HCT116 (cell line): Measurements from ENCODE around the gene BICD1. TPM values are rescaled to one million over a fixed set of nuclear protein-coding genes. Genes with fewer than 3 reads are reported as not detected.

ENCODE experiments used
- ATAC-seq: fragments of 200-7000 bp; cut with Tn5 transposase; 2 replicates; pipeline ENCODE4 v1.9.1; 2020; ENCODE audit warnings: mild to moderate bottlenecking, moderate library complexity
- BruUV-seq: library from RNA; stranded (reverse); fragments of 400-500 nt; replicated peaks from 2 replicates; lab custom pipeline; 2021; lab: Mats Ljungman, UMichigan
- CTCF ChIA-PET: fragments of 300-600 bp; sonication (Branson Sonifier 250); formaldehyde crosslinking; loops from one replicate; lab custom pipeline; 2021; ENCODE audit warnings: antibody characterized with exemption; lab: Charles Lee
- POLR2A ChIA-PET: fragments of 300-600, 350-600 bp; sonication (Branson Sonifier 250); formaldehyde crosslinking; loops from one replicate; lab custom pipeline; 2021; ENCODE audit warnings: antibody characterized with exemption; lab: Charles Lee
- RAD21 ChIA-PET, 2 experiments: fragments of 300-600 bp; sonication (Branson Sonifier 250); formaldehyde crosslinking; loops; one replicate each; lab custom pipeline; 2023; ENCODE audit warnings: low total read pairs in 2 of 2; ENCODE audit not compliant: uncharacterized antibody in 2 of 2, unreplicated experiment in 2 of 2, low non-redundant PET in 1 of 2; lab: Charles Lee
- DNase-seq: peaks from one replicate; pipeline ENCODE4 v3.0.0-alpha.2; 2010; ENCODE audit warnings: low read depth, low spot score
- H2AFZ ChIP-seq: fragments of 200-600 bp; shearing (Covaris generic), sonication (generic); 2 replicates; pipeline ENCODE4 v1.6.1; 2017; ENCODE audit warnings: low read depth, mixed run types, mixed read lengths, antibody characterized with exemption, low read length; ENCODE audit not compliant: poor library complexity, severe bottlenecking
- H3K27ac ChIP-seq: 2 replicates; pipeline ENCODE4 v1.5.1; 2012; ENCODE audit warnings: low read depth, low read length
- H3K27me3 ChIP-seq: fragments of 200-600 bp; sonication (generic); 2 replicates; pipeline ENCODE4 v1.6.1; 2016; ENCODE audit warnings: mixed run types, low read length, mixed read lengths; ENCODE audit not compliant: insufficient read depth
- H3K36me3 ChIP-seq, 2 experiments: fragments of 200-500 bp in 1 of 2; fragments of 200-600 bp in 1 of 2; sonication (Bioruptor generic) in 1 of 2; sonication (generic) in 1 of 2; 2 replicates each; pipeline versions ENCODE4 v1.5.1 to v1.6.1; 2014 to 2016; ENCODE audit warnings: low read length in 2 of 2, inconsistent platforms in 1 of 2, mixed read lengths in 1 of 2, mixed run types in 1 of 2; ENCODE audit not compliant: insufficient read depth in 2 of 2, control insufficient read depth in 1 of 2
- H3K4me1 ChIP-seq, 2 experiments: fragments of 200-600 bp in 1 of 2; sonication (generic) in 1 of 2; 2 replicates each; pipeline versions ENCODE4 v1.5.1 to v1.6.1; 2012 to 2017; ENCODE audit warnings: low read length in 2 of 2, inconsistent platforms in 1 of 2, mild to moderate bottlenecking in 1 of 2, mixed read lengths in 1 of 2, mixed run types in 1 of 2, moderate library complexity in 1 of 2; ENCODE audit not compliant: insufficient read depth in 2 of 2, control insufficient read depth in 1 of 2
- H3K4me2 ChIP-seq: fragments of 200-600 bp; sonication (generic); 2 replicates; pipeline ENCODE4 v1.6.1; 2017; ENCODE audit warnings: mixed run types, low read length, mixed read lengths
- H3K4me3 ChIP-seq, 2 experiments: fragments of 200-600 bp in 1 of 2; sonication (generic) in 1 of 2; replicated peaks in 1 of 2; 2 replicates each; pipeline ENCODE4 v1.5.1; 2011 to 2016; ENCODE audit warnings: low read length in 2 of 2, control low read depth in 1 of 2, low read depth in 1 of 2, mild to moderate bottlenecking in 1 of 2, mixed read lengths in 1 of 2, mixed run types in 1 of 2
- H3K79me2 ChIP-seq: fragments of 200-600 bp; sonication (generic); 2 replicates; pipeline ENCODE4 v1.6.1; 2017; ENCODE audit warnings: mild to moderate bottlenecking, mixed run types, low read length, moderate library complexity, mixed read lengths; ENCODE audit not compliant: insufficient read depth
- H3K9ac ChIP-seq: fragments of 200-600 bp; sonication (generic); 2 replicates; pipeline ENCODE4 v1.6.1; 2016; ENCODE audit warnings: low read length, mixed read lengths
- H3K9me2 ChIP-seq: fragments of 200-600 bp; sonication (generic), shearing (Covaris generic); 2 replicates; pipeline ENCODE4 v1.6.1; 2017; ENCODE audit warnings: mixed run types, mild to moderate bottlenecking, moderate library complexity; ENCODE audit not compliant: insufficient read depth
- H3K9me3 ChIP-seq, 2 experiments: fragments of 200-500 bp in 1 of 2; fragments of 200-600 bp in 1 of 2; sonication (Bioruptor generic) in 1 of 2; sonication (generic) in 1 of 2; 2 replicates each; pipeline ENCODE4 v1.6.1; 2014 to 2017; ENCODE audit warnings: low read length in 2 of 2, mixed read lengths in 2 of 2, inconsistent platforms in 1 of 2, low read depth in 1 of 2, mild to moderate bottlenecking in 1 of 2, mixed run types in 1 of 2, moderate library complexity in 1 of 2; ENCODE audit not compliant: control insufficient read depth in 1 of 2, insufficient read depth in 1 of 2
- H4K20me1 ChIP-seq: fragments of 200-600 bp; sonication (generic), shearing (Covaris generic); 2 replicates; pipeline ENCODE4 v1.6.1; 2017; ENCODE audit warnings: mixed run types, mild to moderate bottlenecking, moderate library complexity; ENCODE audit not compliant: insufficient read depth
- ATF3 ChIP-seq: IDR thresholded peaks from 2 replicates; pipeline ENCODE4 v1.6.1; 2012
- CBX3 ChIP-seq: IDR thresholded peaks from 2 replicates; pipeline ENCODE4 v1.6.1; 2012; ENCODE audit warnings: low read depth
- CEBPB ChIP-seq: IDR thresholded peaks from 2 replicates; pipeline ENCODE4 v1.6.1; 2012; ENCODE audit warnings: low read depth
- CTCF ChIP-seq, 3 experiments: fragments of 200-600 bp in 1 of 3; sonication (generic) in 1 of 3; IDR thresholded peaks in 2 of 3; conservative IDR thresholded peaks in 1 of 3; 2 replicates each; pipeline ENCODE4 v1.5.1; 2012 to 2017; ENCODE audit warnings: low read depth in 2 of 3, low read length in 2 of 3, antibody characterized with exemption in 1 of 3, borderline replicate concordance in 1 of 3, control low read depth in 1 of 3, mild to moderate bottlenecking in 1 of 3, mixed read lengths in 1 of 3, mixed run types in 1 of 3, moderate library complexity in 1 of 3; ENCODE audit not compliant: insufficient read depth in 1 of 3
- EGR1 ChIP-seq: IDR thresholded peaks from 2 replicates; pipeline ENCODE4 v1.6.1; 2012; ENCODE audit warnings: low read depth
- ELF1 ChIP-seq: IDR thresholded peaks from 2 replicates; pipeline ENCODE4 v1.6.1; 2012; ENCODE audit warnings: low read depth, borderline replicate concordance
- EZH2 ChIP-seq: fragments of 200-600 bp; sonication (generic); IDR thresholded peaks from 2 replicates; pipeline ENCODE4 v1.6.1; 2017; ENCODE audit warnings: antibody characterized with exemption, mixed run types
- EZH2phosphoT487 ChIP-seq: fragments of 200-600 bp; IDR thresholded peaks from 2 replicates; pipeline ENCODE4 v1.6.1; 2018; ENCODE audit warnings: antibody characterized with exemption, borderline replicate concordance
- FOSL1 ChIP-seq: IDR thresholded peaks from 2 replicates; pipeline ENCODE4 v1.6.1; 2012; ENCODE audit warnings: low read depth
- JUND ChIP-seq: IDR thresholded peaks from 2 replicates; pipeline ENCODE4 v1.6.1; 2012
- POLR2A ChIP-seq: IDR thresholded peaks from 2 replicates; pipeline ENCODE4 v1.7.0; 2011; ENCODE audit warnings: borderline replicate concordance; ENCODE audit not compliant: insufficient read depth, insufficient read length; ENCODE audit errors: extremely low read depth
- RAD21 ChIP-seq: IDR thresholded peaks from 2 replicates; pipeline ENCODE4 v1.6.1; 2012; ENCODE audit warnings: low read depth, mild to moderate bottlenecking
- SP1 ChIP-seq: IDR thresholded peaks from 2 replicates; pipeline ENCODE4 v1.6.1; 2012; ENCODE audit warnings: low read depth
- SRF ChIP-seq: IDR thresholded peaks from 2 replicates; pipeline ENCODE4 v1.6.1; 2012; ENCODE audit warnings: low read depth
- TCF7L2 ChIP-seq: IDR thresholded peaks from 2 replicates; pipeline ENCODE4 v1.7.0; 2011; ENCODE audit warnings: borderline replicate concordance, inconsistent platforms; ENCODE audit not compliant: insufficient read depth, insufficient read length; ENCODE audit errors: extremely low read depth
- YY1 ChIP-seq: IDR thresholded peaks from 2 replicates; pipeline ENCODE4 v1.6.1; 2011; ENCODE audit warnings: low read length, low read depth, moderate library complexity, mild to moderate bottlenecking; ENCODE audit not compliant: insufficient replicate concordance; ENCODE audit errors: extremely low read depth
- ZBTB33 ChIP-seq: IDR thresholded peaks from 2 replicates; pipeline ENCODE4 v1.6.1; 2011; ENCODE audit warnings: mild to moderate bottlenecking, low read length, moderate library complexity; ENCODE audit not compliant: insufficient replicate concordance; ENCODE audit errors: extremely low read depth
- ZFX ChIP-seq: fragments of 450-650 bp; IDR thresholded peaks from 2 replicates; pipeline ENCODE4 v1.6.1; 2017
- ZNF274 ChIP-seq: fragments of 200-500 bp; sonication (Bioruptor generic); IDR thresholded peaks from 2 replicates; pipeline ENCODE4 v1.6.1; 2014; ENCODE audit warnings: mild to moderate bottlenecking, low read depth, low read length, inconsistent platforms
- intact Hi-C: fragments of 100-400 bp; cut with micrococcal nuclease; formaldehyde crosslinking; loops from 2 replicates; pipeline ENCODE4 v1.10.0; 2022
- total RNA-seq: library from RNA; stranded (reverse); gene quantifications from one replicate; pipeline ENCODE4 v1.2.1, GENCODE V29; 2021; ENCODE audit not compliant: unreplicated experiment
- TF ChIP-seq, protein P1 (sequence below): IDR thresholded peaks from 2 replicates; pipeline ENCODE4 v1.6.1; 2012

The BICD1 gene
- total RNA-seq, 1 experiment from 2014 or later: 32.5 TPM

DNA sequence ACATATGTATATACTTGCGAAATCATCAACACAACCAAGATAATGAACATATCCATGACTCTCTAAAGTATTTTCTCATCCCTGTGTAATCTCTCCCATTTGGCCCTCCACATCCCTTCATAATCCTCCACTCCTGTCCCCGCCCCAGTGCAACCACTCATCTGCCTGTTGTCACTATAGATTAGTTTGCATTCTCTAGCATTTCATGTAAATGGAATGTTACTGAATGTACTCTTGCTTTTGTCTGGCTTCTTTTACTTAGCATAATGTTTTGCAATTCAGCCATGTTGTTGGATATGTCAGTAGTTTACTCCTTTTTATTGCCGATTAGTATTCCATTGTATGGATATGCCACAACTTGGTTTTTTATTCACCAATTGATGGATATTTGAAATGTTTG is 99.1 kb downstream of the BICD1 start:
- intact Hi-C loops: no loop called here
- no peak overlapping the region for H2AFZ ChIP-seq
- no peaks in the 10 kb centered on the region for H3K27me3 ChIP-seq
- DNase-seq (no peak), ATAC-seq (no peak)
- ChIA-PET CTCF (no interaction called here), RAD21 (no interaction called here), POLR2A (no interaction called here)
- no peaks in the 10 kb centered on the region for H3K9me2 ChIP-seq
- 0 out of 2 replicates have a peak, but pooled peaks cover 4% of the 10 kb centered on the region for H4K20me1 ChIP-seq
- H3K79me2 ChIP-seq: no peaks in the 10 kb centered on the region
- H3K36me3 ChIP-seq: no peaks in the 10 kb centered on the region
- no peak overlapping the region for H3K4me3 ChIP-seq
- no peaks in the 10 kb centered on the region for H3K9me3 ChIP-seq
- H3K4me1 ChIP-seq: no peaks in the 10 kb centered on the region
- no TSS peak for BruUV-seq
- H3K9ac ChIP-seq: no peak overlapping the region
- TF ChIP-seq EGR1: no peak
- no peak for TF ChIP-seq CBX3
- TF ChIP-seq ELF1: no peak
- TF ChIP-seq FOSL1: no peak
- TF ChIP-seq SRF: no peak
- no peak for TF ChIP-seq TCF7L2
- no peak for TF ChIP-seq ZFX
- TF ChIP-seq POLR2A: no peak
- no peak for TF ChIP-seq EZH2phosphoT487
- H3K4me2 ChIP-seq: no peak overlapping the region
- no peak overlapping the region for H3K27ac ChIP-seq

DNA sequence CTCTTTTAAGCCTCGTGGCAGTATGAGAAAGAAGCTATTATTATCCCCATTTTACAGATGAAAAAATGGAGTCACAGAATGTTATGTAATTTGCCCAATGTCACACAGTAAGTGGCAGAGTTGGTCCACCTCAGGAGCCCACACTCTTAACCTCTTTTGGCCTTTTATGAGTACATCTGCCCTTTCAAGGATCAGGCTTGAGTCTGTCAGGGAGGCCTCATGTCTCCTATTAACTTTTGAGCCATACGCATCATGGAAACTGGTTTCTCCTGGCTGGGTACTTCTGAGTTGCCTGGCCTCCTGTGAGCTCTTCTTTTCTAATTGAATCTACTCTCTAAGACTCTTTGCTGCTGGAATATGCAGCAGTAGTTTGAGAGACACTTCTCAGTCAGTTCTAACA is 101.7 kb downstream of the BICD1 start:
- Histone ChIP-seq H3K79me2 (no peaks in the 10 kb centered on the region), H3K27ac (no peak overlapping the region), H2AFZ (no peak overlapping the region), H3K4me3 (no peak overlapping the region), H3K9me2 (no peaks in the 10 kb centered on the region), H3K27me3 (no peaks in the 10 kb centered on the region), H4K20me1 (0 out of 2 replicates have a peak, but pooled peaks cover 6% of the 10 kb centered on the region), H3K9ac (no peak overlapping the region), H3K36me3 (no peaks in the 10 kb centered on the region), H3K4me2 (no peak overlapping the region), H3K4me1 (no peaks in the 10 kb centered on the region), H3K9me3 (no peaks in the 10 kb centered on the region)
- ChIA-PET RAD21 (no interaction called here), CTCF (no interaction called here), POLR2A (no interaction called here)
- ATAC-seq (no peak), DNase-seq (no peak)
- BruUV-seq: no TSS peak
- intact Hi-C loops: no loop called here
- TF ChIP-seq EZH2phosphoT487: no peak
- TF ChIP-seq, protein P1, sequence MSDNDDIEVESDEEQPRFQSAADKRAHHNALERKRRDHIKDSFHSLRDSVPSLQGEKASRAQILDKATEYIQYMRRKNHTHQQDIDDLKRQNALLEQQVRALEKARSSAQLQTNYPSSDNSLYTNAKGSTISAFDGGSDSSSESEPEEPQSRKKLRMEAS: no peak
- TF ChIP-seq ATF3: no peak
- no peak for TF ChIP-seq FOSL1
- TF ChIP-seq EGR1: no peak
- TF ChIP-seq ZBTB33: no peak
- TF ChIP-seq CEBPB: no peak
- TF ChIP-seq SP1: no peak
- TF ChIP-seq EZH2: no peak
- no peak for TF ChIP-seq JUND
- TF ChIP-seq RAD21: no peak
- TF ChIP-seq CTCF (IDR thresholded peaks at IDR 0.05 in 2 of 3, conservative IDR thresholded peaks at IDR 0.05 in 1 of 3; ENCODE audit: borderline replicate concordance in 1 of 3, insufficient read depth in 1 of 3, low read depth in 2 of 3, low read length in 2 of 3): no peak
- no peak for TF ChIP-seq ZNF274
- no peak for TF ChIP-seq CBX3
- TF ChIP-seq YY1: no peak
